ENCODE measurements around the gene CFTR.

Gene CFTR

GRCh38 chr7:117479225-117480054 lies at the start of gene CFTR:
Gene CFTR, plus strand, starts transcription at chr7:117480025. Its CDS starts 70 bp downstream, at chr7:117480095.
- no peak within 1 kb of the TSS for H3K4me2 ChIP-seq (ENCODE audit: low read depth, low read length, poor library complexity, severe bottlenecking)
- H3F3A ChIP-seq (ENCODE audit: insufficient read depth) = no peaks in the 10 kb centered on the region
- H3K27me3 ChIP-seq (ENCODE audit: low read length) = no peaks in the 10 kb centered on the region
- H3K79me2 ChIP-seq (ENCODE audit: insufficient read depth, low read length) = no peaks in the 10 kb centered on the region
- no peak within 1 kb of the TSS for H3K4me3 ChIP-seq (ENCODE audit: insufficient read depth, low read length, poor library complexity, severe bottlenecking)
- no peaks in the 10 kb centered on the region for H4K20me1 ChIP-seq (ENCODE audit: low read depth, low read length)
- TF ChIP-seq, protein P1, sequence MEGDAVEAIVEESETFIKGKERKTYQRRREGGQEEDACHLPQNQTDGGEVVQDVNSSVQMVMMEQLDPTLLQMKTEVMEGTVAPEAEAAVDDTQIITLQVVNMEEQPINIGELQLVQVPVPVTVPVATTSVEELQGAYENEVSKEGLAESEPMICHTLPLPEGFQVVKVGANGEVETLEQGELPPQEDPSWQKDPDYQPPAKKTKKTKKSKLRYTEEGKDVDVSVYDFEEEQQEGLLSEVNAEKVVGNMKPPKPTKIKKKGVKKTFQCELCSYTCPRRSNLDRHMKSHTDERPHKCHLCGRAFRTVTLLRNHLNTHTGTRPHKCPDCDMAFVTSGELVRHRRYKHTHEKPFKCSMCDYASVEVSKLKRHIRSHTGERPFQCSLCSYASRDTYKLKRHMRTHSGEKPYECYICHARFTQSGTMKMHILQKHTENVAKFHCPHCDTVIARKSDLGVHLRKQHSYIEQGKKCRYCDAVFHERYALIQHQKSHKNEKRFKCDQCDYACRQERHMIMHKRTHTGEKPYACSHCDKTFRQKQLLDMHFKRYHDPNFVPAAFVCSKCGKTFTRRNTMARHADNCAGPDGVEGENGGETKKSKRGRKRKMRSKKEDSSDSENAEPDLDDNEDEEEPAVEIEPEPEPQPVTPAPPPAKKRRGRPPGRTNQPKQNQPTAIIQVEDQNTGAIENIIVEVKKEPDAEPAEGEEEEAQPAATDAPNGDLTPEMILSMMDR (IDR thresholded peaks at IDR 0.05; ENCODE audit: insufficient read depth, low read length, poor library complexity, severe bottlenecking) = no peak
- TF ChIP-seq EZH2phosphoT487 (conservative IDR thresholded peaks at IDR 0.05; ENCODE audit: low read length) = no peak
- H3K9me2 ChIP-seq (replicated peaks; ENCODE audit: insufficient read depth, low read length) = no peaks in the 10 kb centered on the region
- H3K27ac ChIP-seq (ENCODE audit: low read depth, low read length) = no peak within 1 kb of the TSS
- no peaks in the 10 kb centered on the region for H3K36me3 ChIP-seq (ENCODE audit: low read length)
- no peak within 1 kb of the TSS for H3K9ac ChIP-seq (ENCODE audit: low read length)
- no peaks in the 10 kb centered on the region for H3K9me3 ChIP-seq (ENCODE audit: insufficient read depth, low read length)
- H2AFZ ChIP-seq (ENCODE audit: low read depth, low read length, severe bottlenecking) = no peak within 1 kb of the TSS

- Histone ChIP-seq H3F3A (ENCODE audit: insufficient read depth) (no peaks in the 10 kb centered on the region), H3K9ac (ENCODE audit: low read length) (no peak overlapping the region), H3K27me3 (ENCODE audit: low read length) (no peaks in the 10 kb centered on the region), H3K27ac (ENCODE audit: low read depth, low read length) (no peak overlapping the region), H3K79me2 (ENCODE audit: insufficient read depth, low read length) (no peaks in the 10 kb centered on the region), H3K4me2 (ENCODE audit: low read depth, low read length, poor library complexity, severe bottlenecking) (no peak overlapping the region), H3K36me3 (ENCODE audit: low read length) (no peaks in the 10 kb centered on the region), H3K9me3 (ENCODE audit: insufficient read depth, low read length) (no peaks in the 10 kb centered on the region), H3K9me2 (replicated peaks; ENCODE audit: insufficient read depth, low read length) (no peaks in the 10 kb centered on the region), H4K20me1 (ENCODE audit: low read depth, low read length) (no peaks in the 10 kb centered on the region), H2AFZ (ENCODE audit: low read depth, low read length, severe bottlenecking) (no peak overlapping the region), H3K4me3 (ENCODE audit: insufficient read depth, low read length, poor library complexity, severe bottlenecking) (no peak overlapping the region)
- no peak for TF ChIP-seq EZH2phosphoT487 (conservative IDR thresholded peaks at IDR 0.05; ENCODE audit: low read length)
- TF ChIP-seq, protein P1 (IDR thresholded peaks at IDR 0.05; ENCODE audit: insufficient read depth, low read length, poor library complexity, severe bottlenecking) = no peak
Measured at GRCh38 chr7:117435475-117436043, 44.3 kb upstream of the CFTR start.

- Histone ChIP-seq H3K9me2 (replicated peaks; ENCODE audit: insufficient read depth, low read length) (no peaks in the 10 kb centered on the region), H3K4me3 (ENCODE audit: insufficient read depth, low read length, poor library complexity, severe bottlenecking) (no peak overlapping the region), H2AFZ (ENCODE audit: low read depth, low read length, severe bottlenecking) (no peak overlapping the region), H3K27me3 (ENCODE audit: low read length) (no peaks in the 10 kb centered on the region), H3K9ac (ENCODE audit: low read length) (no peak overlapping the region), H3K36me3 (ENCODE audit: low read length) (no peaks in the 10 kb centered on the region), H3K4me2 (ENCODE audit: low read depth, low read length, poor library complexity, severe bottlenecking) (no peak overlapping the region), H3F3A (ENCODE audit: insufficient read depth) (no peaks in the 10 kb centered on the region), H3K79me2 (ENCODE audit: insufficient read depth, low read length) (no peaks in the 10 kb centered on the region), H3K9me3 (ENCODE audit: insufficient read depth, low read length) (no peaks in the 10 kb centered on the region), H3K27ac (ENCODE audit: low read depth, low read length) (no peak overlapping the region), H4K20me1 (ENCODE audit: low read depth, low read length) (no peaks in the 10 kb centered on the region)
- no peak for TF ChIP-seq EZH2phosphoT487 (conservative IDR thresholded peaks at IDR 0.05; ENCODE audit: low read length)
- TF ChIP-seq, protein P1 (IDR thresholded peaks at IDR 0.05; ENCODE audit: insufficient read depth, low read length, poor library complexity, severe bottlenecking) = no peak
Measured at GRCh38 chr7:117444646-117445045, 35.2 kb upstream of the CFTR start.
